ENCODE measurements around the gene APOL2. TPM values are rescaled to one million over a fixed set of nuclear protein-coding genes. Genes with fewer than 3 reads are reported as not detected.

The APOL2 gene
- total and polyA plus RNA-seq, 10 of the 15 experiments (the other 5 are each of a cell fraction or from before 2014, with no cell fraction given), result 4.4 to 39.9 (median 25.0) TPM

GRCh38 chr22:36239150-36239400, 252 bp downstream of the APOL2 start:
- Histone ChIP-seq H3K27me3 (replicated peaks in 1 of 2; ENCODE audit: control insufficient read depth in 2 of 2, insufficient read depth in 2 of 2, low read length in 1 of 2) (no peaks in the 10 kb centered on the region), H3K9me3 (replicated peaks; ENCODE audit: control insufficient read depth, insufficient read depth, low read length) (no peaks in the 10 kb centered on the region; the same call in 2 of the 3 replicates), H3K4me2 (ENCODE audit: control insufficient read depth, insufficient read depth) (peak overlapping the region; percentile 88), H3K79me2 (ENCODE audit: control insufficient read depth, insufficient read depth, low read length) (peaks cover 43% of the 10 kb centered on the region), H4K20me1 (ENCODE audit: control insufficient read depth, insufficient read depth) (no peaks in the 10 kb centered on the region), H3K27ac (ENCODE audit: control insufficient read depth, insufficient read depth) (peak overlapping the region; percentile 79), H3K4me3 (peak overlapping the region; percentile 96), H3K4me1 (ENCODE audit: control insufficient read depth, insufficient read depth, low read length) (peaks cover 23% of the 10 kb centered on the region), H3K36me3 (ENCODE audit: control insufficient read depth in 2 of 2, insufficient read depth in 2 of 2, low read length in 1 of 2) (peaks cover 0 to 10% of the 10 kb centered on the region in 2 experiments; a peak in 1 of 4 replicates), H3K9ac (ENCODE audit: control insufficient read depth, insufficient read depth, low read length) (peak overlapping the region; percentile 65), H2AFZ (ENCODE audit: control insufficient read depth, low read depth, low read length) (peak overlapping the region; percentile 61)
- intact Hi-C loops (cut with micrococcal nuclease; ENCODE audit: unreplicated experiment) (loop anchor here (5.0 kb wide), 1 partner anchor 38 kb away; no protein-coding TSS in a partner anchor), in situ Hi-C loops (cut with MboI) (no loop called here)
- TF ChIP-seq BACH1 (IDR thresholded peaks at IDR 0.05; ENCODE audit: borderline replicate concordance), result no peak
- TF ChIP-seq ETV6 (conservative IDR thresholded peaks at IDR 0.05 in 1 of 2, IDR thresholded peaks at IDR 0.05 in 1 of 2; ENCODE audit: borderline replicate concordance in 1 of 2, low read depth in 1 of 2), result peak in 1 of 2 experiments; percentile 21; a peak in 1 of 4 replicates
- no peak for TF ChIP-seq MTA2 (IDR thresholded peaks at IDR 0.05; ENCODE audit: low read depth)
- TF ChIP-seq, protein P1, sequence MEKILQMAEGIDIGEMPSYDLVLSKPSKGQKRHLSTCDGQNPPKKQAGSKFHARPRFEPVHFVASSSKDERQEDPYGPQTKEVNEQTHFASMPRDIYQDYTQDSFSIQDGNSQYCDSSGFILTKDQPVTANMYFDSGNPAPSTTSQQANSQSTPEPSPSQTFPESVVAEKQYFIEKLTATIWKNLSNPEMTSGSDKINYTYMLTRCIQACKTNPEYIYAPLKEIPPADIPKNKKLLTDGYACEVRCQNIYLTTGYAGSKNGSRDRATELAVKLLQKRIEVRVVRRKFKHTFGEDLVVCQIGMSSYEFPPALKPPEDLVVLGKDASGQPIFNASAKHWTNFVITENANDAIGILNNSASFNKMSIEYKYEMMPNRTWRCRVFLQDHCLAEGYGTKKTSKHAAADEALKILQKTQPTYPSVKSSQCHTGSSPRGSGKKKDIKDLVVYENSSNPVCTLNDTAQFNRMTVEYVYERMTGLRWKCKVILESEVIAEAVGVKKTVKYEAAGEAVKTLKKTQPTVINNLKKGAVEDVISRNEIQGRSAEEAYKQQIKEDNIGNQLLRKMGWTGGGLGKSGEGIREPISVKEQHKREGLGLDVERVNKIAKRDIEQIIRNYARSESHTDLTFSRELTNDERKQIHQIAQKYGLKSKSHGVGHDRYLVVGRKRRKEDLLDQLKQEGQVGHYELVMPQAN (conservative IDR thresholded peaks at IDR 0.05), result 0 out of 2 replicates have a peak, but pooled peaks have one; percentile 2
- no peak for TF ChIP-seq IKZF2 (IDR thresholded peaks at IDR 0.05)
- FAIRE-seq, result no peak
- ChIA-PET POLR2A (interaction anchor here (1.0 to 7.7 kb wide), 5 partner anchors 9 to 243 kb away, joined by 3 to 99 read pairs (median 5); partner anchors contain the start of genes APOL1 and TXN2), CTCF (interaction anchor here (0.5 to 8.0 kb wide), 26 partner anchors 11 to 300 kb away, joined by 3 to 153 read pairs (median 4); partner anchors contain the start of gene APOL1), RAD21 (ENCODE audit: unreplicated experiment) (interaction anchor here (0.7 to 4.7 kb wide), 13 partner anchors 15 to 243 kb away, joined by 3 to 100 read pairs (median 6); partner anchors contain the start of genes APOL1, APOL3 and APOL4), SMC1A (ENCODE audit: uncharacterized antibody, unreplicated experiment) (interaction anchor here (0.9 to 9.5 kb wide), 15 partner anchors 11 to 140 kb away, joined by 3 to 165 read pairs (median 6); partner anchors contain the start of genes APOL1 and APOL3)
- DNase-seq (ENCODE audit: low read depth, low spot score), result no peak
- ATAC-seq, result peak; percentile 46
- no TSS peak for BruUV-seq (replicated peaks)
- WGBS (ENCODE audit: insufficient coverage, insufficient replicate concordance, low lambda C conversion rate, missing lambda C conversion rate), result 0% methylated on average over 4 of the region's 4 CpGs
